Measurements from ENCODE around the gene ATAD3C.

DNA sequence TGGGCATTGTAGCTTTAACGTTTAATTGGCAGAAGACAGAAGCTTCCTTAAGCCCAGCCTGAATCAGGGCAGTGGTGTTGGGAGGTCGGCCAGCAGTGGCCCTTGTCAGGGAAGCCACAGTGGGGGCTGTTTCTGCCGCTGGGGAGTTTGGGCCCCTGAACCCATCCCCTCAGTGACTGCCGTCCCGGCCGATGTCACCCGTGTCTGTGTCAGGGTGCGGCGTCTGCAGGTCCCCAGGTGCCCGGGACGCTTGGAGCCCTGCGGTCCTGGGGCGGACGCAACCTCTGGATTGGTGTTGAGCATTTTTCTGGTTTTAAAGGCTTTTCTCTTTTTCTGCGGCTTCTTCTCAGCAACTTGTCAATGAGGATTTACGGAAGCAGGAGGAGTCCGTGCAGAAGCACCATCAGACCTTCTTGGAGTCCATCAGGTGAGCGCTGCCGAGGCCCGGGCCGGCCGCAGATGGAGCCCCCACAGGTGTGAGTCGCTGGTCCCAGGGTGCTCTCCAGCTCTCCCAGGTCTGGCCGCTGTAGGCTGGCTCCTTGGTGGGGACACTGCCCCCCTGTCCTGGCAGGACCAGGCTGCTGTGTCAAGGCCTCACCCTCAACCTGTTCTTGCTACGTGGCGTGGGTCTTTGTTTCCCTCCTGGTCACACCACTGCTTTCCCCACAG, 2.3 kb downstream of the ATAD3C start:
- no peak for TF ChIP-seq POLR2A (IDR thresholded peaks at IDR 0.05)
- TF ChIP-seq EP300 (IDR thresholded peaks at IDR 0.05) = no peak
- no peak for TF ChIP-seq CTCF (IDR thresholded peaks at IDR 0.05)
